ENCODE results near the gene PLBD2.

The PLBD2 gene

GRCh38 chr12:113436993-113437728 lies 78.8 kb downstream of the PLBD2 start:
- DNase-seq (no peak), ATAC-seq (ENCODE audit: insufficient read depth, low read depth) (no peak)
- Histone ChIP-seq H3K79me2 (ENCODE audit: insufficient read depth, low read length) (no peaks in the 10 kb centered on the region), H2AFZ (ENCODE audit: low read depth, low read length) (no peak overlapping the region), H3K9ac (ENCODE audit: low read depth, low read length) (no peak overlapping the region), H3K4me3 (ENCODE audit: low read depth in 1 of 2, low read length in 2 of 2) (no peak overlapping the region), H4K20me1 (ENCODE audit: insufficient read depth, low read length) (no peaks in the 10 kb centered on the region), H3K4me1 (ENCODE audit: insufficient read depth, low read length) (no peaks in the 10 kb centered on the region), H3K9me3 (ENCODE audit: insufficient read depth, low read length, severe bottlenecking) (no peaks in the 10 kb centered on the region), H3K36me3 (ENCODE audit: insufficient read depth, low read length) (no peaks in the 10 kb centered on the region), H3K27ac (ENCODE audit: low read length) (no peak overlapping the region), H3K27me3 (ENCODE audit: insufficient read depth, low read length, poor library complexity) (no peaks in the 10 kb centered on the region), H3K4me2 (ENCODE audit: insufficient read depth, low read length) (no peak overlapping the region)
- TF ChIP-seq EZH2 (IDR thresholded peaks at IDR 0.05; ENCODE audit: borderline replicate concordance, low read depth, low read length, severe bottlenecking) (no peak), CTCF (IDR thresholded peaks at IDR 0.05; ENCODE audit: borderline replicate concordance, extremely low read depth, low read length, poor library complexity, severe bottlenecking) (no peak)

DNA sequence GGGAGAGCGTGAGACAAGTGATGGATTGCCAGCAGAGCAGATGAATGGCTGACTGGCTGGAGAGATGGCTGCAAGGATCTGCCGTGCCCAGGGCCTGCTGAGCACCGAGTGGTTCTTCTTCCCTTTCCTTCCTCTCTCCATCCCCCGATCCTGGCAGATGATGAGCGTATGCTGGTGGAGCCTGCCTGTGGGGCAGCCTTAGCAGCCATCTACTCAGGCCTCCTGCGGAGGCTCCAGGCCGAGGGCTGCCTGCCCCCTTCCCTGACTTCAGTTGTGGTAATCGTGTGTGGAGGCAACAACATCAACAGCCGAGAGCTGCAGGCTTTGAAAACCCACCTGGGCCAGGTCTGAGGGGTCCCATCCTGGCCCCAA lies 79.3 kb downstream of the PLBD2 start:
- Histone ChIP-seq H3K4me2 (ENCODE audit: insufficient read depth, low read length) (no peak overlapping the region), H3K27me3 (ENCODE audit: insufficient read depth, low read length, poor library complexity) (no peaks in the 10 kb centered on the region), H3K79me2 (ENCODE audit: insufficient read depth, low read length) (no peaks in the 10 kb centered on the region), H2AFZ (ENCODE audit: low read depth, low read length) (no peak overlapping the region), H3K27ac (ENCODE audit: low read length) (no peak overlapping the region), H3K4me3 (ENCODE audit: low read depth in 1 of 2, low read length in 2 of 2) (no peak overlapping the region), H4K20me1 (ENCODE audit: insufficient read depth, low read length) (no peaks in the 10 kb centered on the region), H3K4me1 (ENCODE audit: insufficient read depth, low read length) (no peaks in the 10 kb centered on the region), H3K36me3 (ENCODE audit: insufficient read depth, low read length) (no peaks in the 10 kb centered on the region), H3K9me3 (ENCODE audit: insufficient read depth, low read length, severe bottlenecking) (no peaks in the 10 kb centered on the region), H3K9ac (ENCODE audit: low read depth, low read length) (no peak overlapping the region)
- no peak for DNase-seq
- TF ChIP-seq EZH2 (IDR thresholded peaks at IDR 0.05; ENCODE audit: borderline replicate concordance, low read depth, low read length, severe bottlenecking) (no peak), CTCF (IDR thresholded peaks at IDR 0.05; ENCODE audit: borderline replicate concordance, extremely low read depth, low read length, poor library complexity, severe bottlenecking) (no peak)
- no peak for ATAC-seq (ENCODE audit: insufficient read depth, low read depth)

- no peak overlapping the region for H2AFZ ChIP-seq (ENCODE audit: low read depth, low read length)
- no peak overlapping the region for H3K9ac ChIP-seq (ENCODE audit: low read depth, low read length)
- ATAC-seq (ENCODE audit: insufficient read depth, low read depth) (no peak), DNase-seq (no peak)
- H3K27ac ChIP-seq (ENCODE audit: low read length), result no peak overlapping the region
- no peak for TF ChIP-seq EZH2 (IDR thresholded peaks at IDR 0.05; ENCODE audit: borderline replicate concordance, low read depth, low read length, severe bottlenecking)
- no peak for TF ChIP-seq CTCF (IDR thresholded peaks at IDR 0.05; ENCODE audit: borderline replicate concordance, extremely low read depth, low read length, poor library complexity, severe bottlenecking)
- H3K79me2 ChIP-seq (ENCODE audit: insufficient read depth, low read length), result no peaks in the 10 kb centered on the region
- H3K4me1 ChIP-seq (ENCODE audit: insufficient read depth, low read length), result no peaks in the 10 kb centered on the region
- no peak overlapping the region for H3K4me3 ChIP-seq (ENCODE audit: low read depth in 1 of 2, low read length in 2 of 2)
- no peak overlapping the region for H3K4me2 ChIP-seq (ENCODE audit: insufficient read depth, low read length)
- H3K9me3 ChIP-seq (ENCODE audit: insufficient read depth, low read length, severe bottlenecking), result no peaks in the 10 kb centered on the region
- H3K36me3 ChIP-seq (ENCODE audit: insufficient read depth, low read length), result no peaks in the 10 kb centered on the region
- no peaks in the 10 kb centered on the region for H4K20me1 ChIP-seq (ENCODE audit: insufficient read depth, low read length)
- no peaks in the 10 kb centered on the region for H3K27me3 ChIP-seq (ENCODE audit: insufficient read depth, low read length, poor library complexity)
These were observed 80.3 kb downstream of the PLBD2 start for GRCh38 chr12:113438523-113439300.
